SK-N-SH (cell line): ENCODE measurements around the gene MEF2C. TPM values are rescaled to one million over a fixed set of nuclear protein-coding genes. Genes with fewer than 3 reads are reported as not detected.

Experiments
- CTCF ChIA-PET: fragments of 300-600, 350-600 bp; formaldehyde crosslinking; extraction: SDS; loops from one replicate; lab custom pipeline; 2021; lab: Yijun Ruan, JAX
- POLR2A ChIA-PET: fragments of 350-600 bp; sonication (Branson Sonifier 250); formaldehyde crosslinking; extraction: SDS; loops from one replicate; lab custom pipeline; 2020; ENCODE audit warnings: antibody characterized with exemption, inconsistent platforms; lab: Yijun Ruan, JAX
- DNase-seq: peaks from one replicate; pipeline ENCODE4 v3.0.0; 2012
- H2AFZ ChIP-seq: fragments of 200-600 bp; sonication (generic); 2 replicates; pipeline ENCODE4 v1.8.1; 2016; ENCODE audit warnings: antibody characterized with exemption, mild to moderate bottlenecking, low read depth
- H3F3A ChIP-seq: fragments of 200-600 bp; sonication (generic); replicated peaks from 2 replicates; pipeline ENCODE3; 2016; ENCODE audit warnings: antibody characterized with exemption, mild to moderate bottlenecking; ENCODE audit not compliant: insufficient read depth
- H3K27ac ChIP-seq, 2 experiments: fragments of 200-500 bp in 1 of 2; fragments of 200-600 bp in 1 of 2; sonication (Bioruptor generic) in 1 of 2; sonication (generic), shearing (Covaris generic) in 1 of 2; 2 replicates each; pipeline versions ENCODE4 v1.5.1 to v1.6.1; 2014 to 2016; ENCODE audit warnings: low read depth in 2 of 2, inconsistent platforms in 1 of 2, low read length in 1 of 2, mild to moderate bottlenecking in 1 of 2, mixed read lengths in 1 of 2
- H3K27me3 ChIP-seq: fragments of 200-600 bp; sonication (generic), shearing (Covaris generic); 2 replicates; pipeline ENCODE4 v1.6.1; 2016; ENCODE audit warnings: mixed run types; ENCODE audit not compliant: insufficient read depth
- H3K36me3 ChIP-seq, 2 experiments: fragments of 200-500 bp in 1 of 2; fragments of 200-600 bp in 1 of 2; sonication (Bioruptor generic) in 1 of 2; sonication (generic) in 1 of 2; replicated peaks in 1 of 2; 2 replicates each; pipeline versions ENCODE3 to v1.5.1; 2014 to 2016; ENCODE audit warnings: low read length in 1 of 2, mild to moderate bottlenecking in 1 of 2; ENCODE audit not compliant: insufficient read depth in 2 of 2, control insufficient read depth in 1 of 2
- H3K4me1 ChIP-seq, 2 experiments: fragments of 200-500 bp in 1 of 2; fragments of 200-600 bp in 1 of 2; sonication (Bioruptor generic) in 1 of 2; sonication (generic), shearing (Covaris generic) in 1 of 2; 2 replicates each; pipeline versions ENCODE4 v1.5.1 to v1.6.1; 2014 to 2016; ENCODE audit warnings: low read depth in 1 of 2, low read length in 1 of 2, mixed run types in 1 of 2; ENCODE audit not compliant: insufficient read depth in 2 of 2, control insufficient read depth in 1 of 2
- H3K4me2 ChIP-seq: fragments of 200-600 bp; sonication (generic), shearing (Covaris generic); 2 replicates; pipeline ENCODE4 v1.6.1; 2017; ENCODE audit warnings: mixed run types
- H3K4me3 ChIP-seq, 2 experiments: fragments of 200-500 bp in 1 of 2; fragments of 200-600 bp in 1 of 2; sonication (Bioruptor generic) in 1 of 2; sonication (generic), shearing (Covaris generic) in 1 of 2; 2 replicates each; pipeline versions ENCODE4 v1.5.1 to v1.8.1; 2014 to 2016; ENCODE audit warnings: low read depth in 2 of 2, inconsistent platforms in 1 of 2, low read length in 1 of 2, mild to moderate bottlenecking in 1 of 2, mixed read lengths in 1 of 2, moderate library complexity in 1 of 2
- H3K79me2 ChIP-seq: fragments of 200-600 bp; sonication (generic); 2 replicates; pipeline ENCODE4 v1.8.1; 2017; ENCODE audit warnings: mild to moderate bottlenecking; ENCODE audit not compliant: insufficient read depth
- H3K9ac ChIP-seq: fragments of 200-600 bp; sonication (generic); 2 replicates; pipeline ENCODE4 v1.6.1; 2017; ENCODE audit warnings: mixed run types
- H3K9me2 ChIP-seq: fragments of 200-600 bp; sonication (generic); 2 replicates; pipeline ENCODE4 v1.6.1; 2017; ENCODE audit warnings: mixed run types
- H3K9me3 ChIP-seq: fragments of 200-600 bp; sonication (generic); 2 replicates; pipeline ENCODE4 v1.6.1; 2017; ENCODE audit warnings: mixed run types, mild to moderate bottlenecking, moderate library complexity
- H4K20me1 ChIP-seq: fragments of 200-600 bp; sonication (generic); 2 replicates; pipeline ENCODE4 v1.6.1; 2017; ENCODE audit warnings: mild to moderate bottlenecking, mixed run types; ENCODE audit not compliant: insufficient read depth
- CTCF ChIP-seq: fragments of 200-600 bp; sonication (generic); IDR thresholded peaks from 2 replicates; pipeline ENCODE4 v1.6.1; 2017; ENCODE audit warnings: antibody characterized with exemption, mild to moderate bottlenecking, moderate library complexity
- EZH2phosphoT487 ChIP-seq: fragments of 200-600 bp; sonication (generic); IDR thresholded peaks from 2 replicates; pipeline ENCODE4 v1.6.1; 2017; ENCODE audit warnings: low read depth, mixed run types, mild to moderate bottlenecking, antibody characterized with exemption, moderate library complexity, borderline replicate concordance
- FOXJ3 ChIP-seq: sonication (generic); formaldehyde crosslinking; IDR thresholded peaks from 2 replicates; pipeline ENCODE4 v1.5.1; 2020; ENCODE audit warnings: mild to moderate bottlenecking, missing genetic modification reagents
- MEF2A ChIP-seq: IDR thresholded peaks from 2 replicates; pipeline ENCODE4 v1.4.0; 2012; ENCODE audit warnings: low read depth, borderline replicate concordance
- NRF1 ChIP-seq: IDR thresholded peaks from 2 replicates; pipeline ENCODE4 v1.6.1; 2012; ENCODE audit warnings: low read depth, mild to moderate bottlenecking, low read length
- POLR2AphosphoS5 ChIP-seq: IDR thresholded peaks from 2 replicates; pipeline ENCODE4 v1.6.1; 2012; ENCODE audit warnings: low read depth, low read length
- RAD21 ChIP-seq: IDR thresholded peaks from 2 replicates; pipeline ENCODE4 v1.6.1; 2012; ENCODE audit warnings: mild to moderate bottlenecking, low read length
- SMC3 ChIP-seq: IDR thresholded peaks from 2 replicates; pipeline ENCODE4 v1.6.1; 2012; ENCODE audit warnings: low read depth, low read length, improper control_type of control experiment
- TAF1 ChIP-seq: IDR thresholded peaks from 2 replicates; pipeline ENCODE4 v1.6.1; 2012; ENCODE audit warnings: low read depth, mild to moderate bottlenecking, low read length, moderate library complexity, borderline replicate concordance
- TEAD4 ChIP-seq: IDR thresholded peaks from 2 replicates; pipeline ENCODE4 v1.4.0; 2012; ENCODE audit warnings: mild to moderate bottlenecking, borderline replicate concordance; ENCODE audit not compliant: insufficient read depth
- YY1 ChIP-seq: IDR thresholded peaks from 2 replicates; pipeline ENCODE4 v1.4.0; 2012; ENCODE audit warnings: low read depth, mild to moderate bottlenecking
- WGBS: methylation state at CpG from one replicate; pipeline ENCODE4 v1.1.6; 2017; ENCODE audit warnings: low lambda C conversion rate; 5-methylcytosine and 5-hydroxymethylcytosine counted together
- polyA plus RNA-seq, 3 experiments: library from polyadenylated mRNA; depleted of rRNA; stranded (reverse); fragments of >200 nt; gene quantifications; 2 replicates each; pipeline ENCODE4 v1.2.3, GENCODE V29; 2012
- TF ChIP-seq, protein P1 (sequence below): IDR thresholded peaks from 2 replicates; pipeline ENCODE4 v1.4.0; 2012; ENCODE audit warnings: low read depth, borderline replicate concordance
- TF ChIP-seq, protein P2 (sequence below): IDR thresholded peaks from 2 replicates; pipeline ENCODE4 v1.6.1; 2012; ENCODE audit warnings: mild to moderate bottlenecking, low read depth, low read length, moderate library complexity

MEF2C gene
- polyA plus RNA-seq, 1 of the 3 experiments (the other 2 are of a cell fraction) = 1.2 TPM

DNA sequence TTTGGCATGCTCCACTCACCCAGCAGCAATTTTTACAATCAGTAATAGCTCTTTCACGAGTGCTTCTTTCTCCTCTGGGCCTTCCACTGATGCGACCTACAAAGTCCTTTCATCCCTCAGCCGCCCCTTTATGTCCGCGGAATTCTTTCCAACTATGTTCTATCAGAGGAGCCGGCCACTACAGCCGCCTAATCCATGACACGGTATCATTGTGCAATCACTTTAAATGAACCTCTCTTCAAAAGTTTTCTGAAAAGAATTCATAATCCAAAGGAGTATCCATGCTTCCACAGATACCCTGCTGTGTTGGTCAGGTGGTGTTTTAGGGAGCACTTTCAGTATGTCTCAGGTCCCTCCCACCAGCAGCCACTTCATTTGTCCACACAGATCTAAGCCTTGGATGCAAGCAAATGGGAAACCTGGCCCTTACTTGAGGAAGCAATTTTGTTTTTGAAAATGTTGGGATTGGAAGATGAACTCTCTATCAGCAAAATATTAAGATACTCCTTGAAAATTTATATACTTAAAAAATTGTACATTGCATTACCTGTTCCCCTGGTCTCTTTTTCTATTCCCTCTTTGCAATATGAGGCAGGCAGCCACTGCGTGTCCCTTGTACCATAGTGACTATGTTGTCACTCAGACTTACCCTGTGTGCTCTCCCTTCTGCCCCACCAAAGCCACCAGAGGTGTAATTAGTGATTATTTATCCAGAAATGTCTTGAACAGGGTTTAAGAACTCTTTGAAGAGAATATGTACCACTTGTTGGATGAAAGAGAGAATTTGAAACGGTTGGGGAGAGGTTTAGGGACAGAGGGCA, 12.9 kb upstream of the MEF2C start:
- Histone ChIP-seq H3K4me2 (no peak overlapping the region), H3K27ac (no peak overlapping the region)
- CTCF ChIA-PET = no interaction called here

GRCh38 chr5:88892669-88893068, 9.7 kb upstream of the MEF2C start:
- H4K20me1 ChIP-seq = no peaks in the 10 kb centered on the region
- DNase-seq = no peak
- ChIA-PET CTCF (no interaction called here), POLR2A (no interaction called here)
- no peak overlapping the region for H2AFZ ChIP-seq
- no peaks in the 10 kb centered on the region for H3K36me3 ChIP-seq
- no peaks in the 10 kb centered on the region for H3K9me2 ChIP-seq
- peaks cover 0 to 2% of the 10 kb centered on the region in 2 experiments; a peak in 1 of 4 replicates for H3K4me1 ChIP-seq
- no peaks in the 10 kb centered on the region for H3K27me3 ChIP-seq
- WGBS = 73% methylated on average over 3 of the region's 3 CpGs
- no peaks in the 10 kb centered on the region for H3K9me3 ChIP-seq
- no peaks in the 10 kb centered on the region for H3F3A ChIP-seq
- H3K4me3 ChIP-seq = no peak overlapping the region
- H3K27ac ChIP-seq = no peak overlapping the region
- no peak overlapping the region for H3K9ac ChIP-seq
- no peaks in the 10 kb centered on the region for H3K79me2 ChIP-seq
- no peak overlapping the region for H3K4me2 ChIP-seq
- TF ChIP-seq, protein P1, sequence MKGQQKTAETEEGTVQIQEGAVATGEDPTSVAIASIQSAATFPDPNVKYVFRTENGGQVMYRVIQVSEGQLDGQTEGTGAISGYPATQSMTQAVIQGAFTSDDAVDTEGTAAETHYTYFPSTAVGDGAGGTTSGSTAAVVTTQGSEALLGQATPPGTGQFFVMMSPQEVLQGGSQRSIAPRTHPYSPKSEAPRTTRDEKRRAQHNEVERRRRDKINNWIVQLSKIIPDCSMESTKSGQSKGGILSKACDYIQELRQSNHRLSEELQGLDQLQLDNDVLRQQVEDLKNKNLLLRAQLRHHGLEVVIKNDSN = no peak
- no peak for TF ChIP-seq POLR2AphosphoS5
- TF ChIP-seq MEF2A = no peak
- TF ChIP-seq YY1 = no peak
- TF ChIP-seq TAF1 = no peak
- TF ChIP-seq, protein P2, sequence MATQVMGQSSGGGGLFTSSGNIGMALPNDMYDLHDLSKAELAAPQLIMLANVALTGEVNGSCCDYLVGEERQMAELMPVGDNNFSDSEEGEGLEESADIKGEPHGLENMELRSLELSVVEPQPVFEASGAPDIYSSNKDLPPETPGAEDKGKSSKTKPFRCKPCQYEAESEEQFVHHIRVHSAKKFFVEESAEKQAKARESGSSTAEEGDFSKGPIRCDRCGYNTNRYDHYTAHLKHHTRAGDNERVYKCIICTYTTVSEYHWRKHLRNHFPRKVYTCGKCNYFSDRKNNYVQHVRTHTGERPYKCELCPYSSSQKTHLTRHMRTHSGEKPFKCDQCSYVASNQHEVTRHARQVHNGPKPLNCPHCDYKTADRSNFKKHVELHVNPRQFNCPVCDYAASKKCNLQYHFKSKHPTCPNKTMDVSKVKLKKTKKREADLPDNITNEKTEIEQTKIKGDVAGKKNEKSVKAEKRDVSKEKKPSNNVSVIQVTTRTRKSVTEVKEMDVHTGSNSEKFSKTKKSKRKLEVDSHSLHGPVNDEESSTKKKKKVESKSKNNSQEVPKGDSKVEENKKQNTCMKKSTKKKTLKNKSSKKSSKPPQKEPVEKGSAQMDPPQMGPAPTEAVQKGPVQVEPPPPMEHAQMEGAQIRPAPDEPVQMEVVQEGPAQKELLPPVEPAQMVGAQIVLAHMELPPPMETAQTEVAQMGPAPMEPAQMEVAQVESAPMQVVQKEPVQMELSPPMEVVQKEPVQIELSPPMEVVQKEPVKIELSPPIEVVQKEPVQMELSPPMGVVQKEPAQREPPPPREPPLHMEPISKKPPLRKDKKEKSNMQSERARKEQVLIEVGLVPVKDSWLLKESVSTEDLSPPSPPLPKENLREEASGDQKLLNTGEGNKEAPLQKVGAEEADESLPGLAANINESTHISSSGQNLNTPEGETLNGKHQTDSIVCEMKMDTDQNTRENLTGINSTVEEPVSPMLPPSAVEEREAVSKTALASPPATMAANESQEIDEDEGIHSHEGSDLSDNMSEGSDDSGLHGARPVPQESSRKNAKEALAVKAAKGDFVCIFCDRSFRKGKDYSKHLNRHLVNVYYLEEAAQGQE = no peak
- TF ChIP-seq RAD21 = no peak
- TF ChIP-seq CTCF = no peak
- TF ChIP-seq TEAD4 = no peak
- no peak for TF ChIP-seq FOXJ3

More for the DNA sequence above, 12.9 kb upstream of the MEF2C start:
- Histone ChIP-seq H3K36me3 (no peaks in the 10 kb centered on the region), H3K4me1 (no peaks in the 10 kb centered on the region), H3K9me2 (no peaks in the 10 kb centered on the region), H4K20me1 (no peaks in the 10 kb centered on the region), H3K9ac (no peak overlapping the region), H2AFZ (no peak overlapping the region), H3K79me2 (no peaks in the 10 kb centered on the region), H3K4me3 (no peak overlapping the region), H3K9me3 (no peaks in the 10 kb centered on the region), H3F3A (no peaks in the 10 kb centered on the region), H3K27me3 (no peaks in the 10 kb centered on the region)
- TF ChIP-seq FOXJ3 (no peak), SMC3 (no peak), TAF1 (no peak), TEAD4 (no peak), CTCF (no peak), NRF1 (no peak), EZH2phosphoT487 (no peak)
- 83% methylated on average over 10 of the region's 10 CpGs for WGBS
- POLR2A ChIA-PET = no interaction called here
- no peak for DNase-seq
